ENCODE measurements around the gene CDYL2. TPM values are rescaled to one million over a fixed set of nuclear protein-coding genes. Genes with fewer than 3 reads are reported as not detected.

CDYL2 gene
- total RNA-seq, 1 donor from 2014 or later, result 3.0 TPM

DNA sequence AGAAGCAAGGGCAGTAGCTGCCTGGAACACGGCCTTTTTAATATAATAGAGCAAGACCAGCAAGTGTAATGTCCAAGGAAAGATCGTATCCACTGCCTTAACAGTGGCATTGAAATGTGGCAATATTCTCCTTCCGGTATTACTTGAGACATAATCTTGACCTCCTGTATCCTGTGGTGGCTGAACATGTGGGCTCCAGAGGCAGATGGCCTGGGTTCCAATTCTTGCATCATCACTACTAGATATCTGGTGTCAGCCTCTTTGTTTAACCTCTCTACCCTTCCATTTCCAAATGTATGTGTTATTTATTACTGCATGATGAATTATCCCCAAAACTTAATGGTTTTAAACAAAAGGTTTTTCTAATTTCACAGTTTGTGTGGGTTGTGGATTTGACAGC is 3.5 kb upstream of the CDYL2 start:
- DNase-seq (ENCODE audit: low spot score in 2 of 2, unreplicated experiment in 2 of 2), result no peak
- TF ChIP-seq CTCF (IDR thresholded peaks at IDR 0.05; ENCODE audit: unreplicated experiment), result no peak

GRCh38 chr16:80806927-80807340 is 2.5 kb upstream of the CDYL2 start:
- no peak for TF ChIP-seq CTCF (IDR thresholded peaks at IDR 0.05; ENCODE audit: unreplicated experiment)
- H3K4me3 Mint-ChIP-seq, result no peak overlapping the region
- H3K36me3 Mint-ChIP-seq, result no peaks in the 10 kb centered on the region
- H3K9me3 Mint-ChIP-seq, result peaks cover 8% of the 10 kb centered on the region
- no peak for DNase-seq (ENCODE audit: low spot score in 2 of 2, unreplicated experiment in 2 of 2)
- no peak overlapping the region for H3K27ac Mint-ChIP-seq
- H3K4me1 Mint-ChIP-seq, result no peaks in the 10 kb centered on the region
- peaks cover 29% of the 10 kb centered on the region for H3K27me3 Mint-ChIP-seq (ENCODE audit: low read depth)

More for the DNA sequence above, 3.5 kb upstream of the CDYL2 start:
- no peak overlapping the region for H3K27ac Mint-ChIP-seq
- H3K4me1 Mint-ChIP-seq, result no peaks in the 10 kb centered on the region
- H3K9me3 Mint-ChIP-seq, result no peaks in the 10 kb centered on the region
- peaks cover 29% of the 10 kb centered on the region for H3K27me3 Mint-ChIP-seq (ENCODE audit: low read depth)
- no peak overlapping the region for H3K4me3 Mint-ChIP-seq
- no peaks in the 10 kb centered on the region for H3K36me3 Mint-ChIP-seq

DNA sequence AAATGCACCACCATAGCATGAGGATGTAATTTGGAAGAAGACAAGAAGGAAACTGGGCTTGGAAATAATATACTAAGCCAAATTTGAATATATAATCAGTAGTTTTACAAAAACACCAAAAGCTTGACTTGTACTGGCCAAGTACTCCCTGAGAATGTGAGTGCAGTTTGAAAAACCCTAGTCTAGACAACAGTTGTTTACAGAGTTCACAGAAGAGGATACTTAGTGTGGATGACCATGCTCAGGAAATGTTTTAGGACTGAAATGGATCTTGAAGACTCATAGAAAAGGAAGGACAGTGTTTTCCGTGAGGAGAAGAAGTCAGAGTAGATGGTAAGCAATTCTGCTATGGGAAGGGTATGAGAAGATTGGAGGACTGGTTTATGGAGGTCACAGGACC is 1.9 kb upstream of the CDYL2 start:
- TF ChIP-seq CTCF (IDR thresholded peaks at IDR 0.05; ENCODE audit: unreplicated experiment), result no peak
- no peak overlapping the region for H3K27ac Mint-ChIP-seq
- no peak overlapping the region for H3K4me3 Mint-ChIP-seq
- no peaks in the 10 kb centered on the region for H3K4me1 Mint-ChIP-seq
- no peaks in the 10 kb centered on the region for H3K36me3 Mint-ChIP-seq
- H3K9me3 Mint-ChIP-seq, result peaks cover 9% of the 10 kb centered on the region
- no peak for DNase-seq (ENCODE audit: low spot score in 2 of 2, unreplicated experiment in 2 of 2)
- H3K27me3 Mint-ChIP-seq (ENCODE audit: low read depth), result peaks cover 28% of the 10 kb centered on the region

- DNase-seq (ENCODE audit: low spot score in 2 of 2, unreplicated experiment in 2 of 2), result peak; percentile 24 to 63
- no peak overlapping the region for H3K27ac Mint-ChIP-seq
- TF ChIP-seq CTCF (IDR thresholded peaks at IDR 0.05; ENCODE audit: unreplicated experiment), result no peak
- H3K9me3 Mint-ChIP-seq, result peaks cover 9% of the 10 kb centered on the region
- H3K27me3 Mint-ChIP-seq (ENCODE audit: low read depth), result peaks cover 45% of the 10 kb centered on the region
- peak overlapping the region; percentile 88 for H3K4me3 Mint-ChIP-seq
- H3K36me3 Mint-ChIP-seq, result no peaks in the 10 kb centered on the region
- no peaks in the 10 kb centered on the region for H3K4me1 Mint-ChIP-seq
Observed at GRCh38 chr16:80804056-80804525, 307 bp downstream of the CDYL2 start.

- peaks cover 45% of the 10 kb centered on the region for H3K27me3 Mint-ChIP-seq (ENCODE audit: low read depth)
- no peaks in the 10 kb centered on the region for H3K4me1 Mint-ChIP-seq
- peaks cover 9% of the 10 kb centered on the region for H3K9me3 Mint-ChIP-seq
- peak in 1 of 2 experiments; percentile 43 for DNase-seq (ENCODE audit: low spot score in 2 of 2, unreplicated experiment in 2 of 2)
- H3K27ac Mint-ChIP-seq, result no peak overlapping the region
- H3K36me3 Mint-ChIP-seq, result no peaks in the 10 kb centered on the region
- H3K4me3 Mint-ChIP-seq, result peak overlapping the region; percentile 74
- peak; percentile 44 for TF ChIP-seq CTCF (IDR thresholded peaks at IDR 0.05; ENCODE audit: unreplicated experiment)
Observed at GRCh38 chr16:80803339-80804055, 901 bp downstream of the CDYL2 start.
